ENCODE data around the gene MRPL24. TPM values are rescaled to one million over a fixed set of nuclear protein-coding genes. Genes with fewer than 3 reads are reported as not detected.

MRPL24 gene
- total RNA-seq, 1 experiment from 2014 or later, result 246 TPM

- DNase-seq, result peak; percentile 98
- Histone ChIP-seq H3K27me3 (no peaks in the 10 kb centered on the region), H3K4me3 (peak within 1 kb of the TSS; percentile 81), H3K9me3 (no peaks in the 10 kb centered on the region), H3K36me3 (peaks cover 37% of the 10 kb centered on the region)
Observed at GRCh38 chr1:156728599-156729462, 12.1 kb downstream of the MRPL24 start, which contains the start of gene ISG20L2. TSS of gene ISG20L2 (minus strand) at chr1:156728766. CDS start at chr1:156727652, 1,114 bp downstream.

- H3K27me3 ChIP-seq, result no peaks in the 10 kb centered on the region
- peak; percentile 88 for DNase-seq
- peaks cover 44% of the 10 kb centered on the region for H3K36me3 ChIP-seq
- peak within 1 kb of the TSS; percentile 81 for H3K4me3 ChIP-seq
- H3K9me3 ChIP-seq, result no peaks in the 10 kb centered on the region
Observed at GRCh38 chr1:156727926-156728598, 12.8 kb downstream of the MRPL24 start, which contains the start of gene METTL25B. TSS of gene METTL25B (plus strand) at chr1:156728469. CDS start at chr1:156729105, 636 bp downstream.

- H3K9me3 ChIP-seq, result no peaks in the 10 kb centered on the region
- no peaks in the 10 kb centered on the region for H3K27me3 ChIP-seq
- no peak for DNase-seq
- peaks cover 50% of the 10 kb centered on the region for H3K36me3 ChIP-seq
- peak overlapping the region; percentile 81 for H3K4me3 ChIP-seq
Observed at GRCh38 chr1:156727492-156727891, 13.4 kb downstream of the MRPL24 start.

- H3K4me3 ChIP-seq, result peak overlapping the region; percentile 81
- H3K9me3 ChIP-seq, result no peaks in the 10 kb centered on the region
- H3K36me3 ChIP-seq, result peaks cover 55% of the 10 kb centered on the region
- no peaks in the 10 kb centered on the region for H3K27me3 ChIP-seq
- peak; percentile 59 for DNase-seq
Observed at GRCh38 chr1:156726549-156727226, 14.2 kb downstream of the MRPL24 start.

- H3K9me3 ChIP-seq, result no peaks in the 10 kb centered on the region
- DNase-seq, result peak; percentile 82
Observed at GRCh38 chr1:156725683-156726280, 15.1 kb downstream of the MRPL24 start.

GRCh38 chr1:156721535-156721934, 19.4 kb downstream of the MRPL24 start:
- H3K9me3 ChIP-seq, result no peaks in the 10 kb centered on the region
- H3K36me3 ChIP-seq, result peaks cover 59% of the 10 kb centered on the region
- H3K4me3 ChIP-seq, result no peak overlapping the region
- DNase-seq, result no peak
- no peaks in the 10 kb centered on the region for H3K27me3 ChIP-seq

More at GRCh38 chr1:156725683-156726280, 15.1 kb downstream of the MRPL24 start:
- Histone ChIP-seq H3K4me3 (peak overlapping the region; percentile 81), H3K36me3 (peaks cover 64% of the 10 kb centered on the region), H3K27me3 (no peaks in the 10 kb centered on the region)

GRCh38 chr1:156721131-156721530, 19.8 kb downstream of the MRPL24 start:
- Histone ChIP-seq H3K36me3 (peaks cover 55% of the 10 kb centered on the region), H3K4me3 (no peak overlapping the region), H3K9me3 (no peaks in the 10 kb centered on the region), H3K27me3 (no peaks in the 10 kb centered on the region)
- DNase-seq, result no peak

- Histone ChIP-seq H3K27me3 (no peaks in the 10 kb centered on the region), H3K36me3 (peaks cover 20% of the 10 kb centered on the region), H3K4me3 (no peak overlapping the region), H3K9me3 (no peaks in the 10 kb centered on the region)
- peak; percentile 70 for DNase-seq
Observed at GRCh38 chr1:156717351-156717750, 23.5 kb downstream of the MRPL24 start.

- Histone ChIP-seq H3K36me3 (peaks cover 1% of the 10 kb centered on the region; the same call in 1 of the 2 replicates), H3K9me3 (no peaks in the 10 kb centered on the region), H3K27me3 (no peaks in the 10 kb centered on the region), H3K4me3 (no peak overlapping the region)
- DNase-seq, result no peak
Observed at GRCh38 chr1:156714830-156715229, 26.1 kb downstream of the MRPL24 start.

GRCh38 chr1:156712626-156713025, 28.3 kb downstream of the MRPL24 start:
- H3K36me3 ChIP-seq, result no peaks in the 10 kb centered on the region
- H3K27me3 ChIP-seq, result no peaks in the 10 kb centered on the region
- peak; percentile 66 for DNase-seq
- no peaks in the 10 kb centered on the region for H3K9me3 ChIP-seq
- H3K4me3 ChIP-seq, result no peak overlapping the region

- peak; percentile 36 for DNase-seq
- Histone ChIP-seq H3K27me3 (no peaks in the 10 kb centered on the region), H3K36me3 (no peaks in the 10 kb centered on the region), H3K9me3 (no peaks in the 10 kb centered on the region), H3K4me3 (no peak overlapping the region)
Observed at GRCh38 chr1:156711011-156711817, 29.7 kb downstream of the MRPL24 start.

GRCh38 chr1:156709757-156710489, 31.0 kb downstream of the MRPL24 start:
- no peaks in the 10 kb centered on the region for H3K27me3 ChIP-seq
- H3K9me3 ChIP-seq, result no peaks in the 10 kb centered on the region
- peak; percentile 96 for DNase-seq
- no peak overlapping the region for H3K4me3 ChIP-seq
- no peaks in the 10 kb centered on the region for H3K36me3 ChIP-seq

- DNase-seq, result no peak
- Histone ChIP-seq H3K36me3 (peaks cover 2% of the 10 kb centered on the region; the same call in 1 of the 2 replicates), H3K27me3 (no peaks in the 10 kb centered on the region), H3K4me3 (no peak overlapping the region), H3K9me3 (no peaks in the 10 kb centered on the region)
Observed at GRCh38 chr1:156709031-156709430, 31.9 kb downstream of the MRPL24 start.

- Histone ChIP-seq H3K4me3 (no peak overlapping the region), H3K27me3 (no peaks in the 10 kb centered on the region), H3K9me3 (no peaks in the 10 kb centered on the region), H3K36me3 (peaks cover 2% of the 10 kb centered on the region; the same call in 1 of the 2 replicates)
- no peak for DNase-seq
Observed at GRCh38 chr1:156708218-156708661, 32.6 kb downstream of the MRPL24 start.
